ENCODE measurements around the gene TGM3. TPM values are rescaled to one million over a fixed set of nuclear protein-coding genes. Genes with fewer than 3 reads are reported as not detected.

The TGM3 gene
- total and polyA plus RNA-seq, 2 of the 4 experiments (the other 2 are of a cell fraction), result not detected

DNA sequence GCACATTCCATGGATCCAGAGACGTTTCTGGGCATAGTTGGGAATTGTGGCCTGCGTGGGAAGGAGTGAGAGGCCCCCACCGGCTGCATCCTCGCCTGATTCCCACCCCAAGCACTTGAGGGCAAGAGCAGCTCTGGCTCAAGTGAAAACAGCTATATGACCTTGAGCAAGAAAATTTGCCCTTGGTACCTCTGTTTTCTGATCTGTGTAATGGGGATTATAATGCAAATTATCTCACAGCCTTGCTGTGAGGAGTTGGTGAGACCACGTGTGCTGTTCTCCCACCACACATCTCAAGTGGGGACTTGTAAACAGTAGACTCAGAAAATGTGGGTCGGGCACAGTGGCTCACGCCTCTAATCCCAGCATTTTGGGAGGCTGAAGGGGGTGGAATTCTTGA lies 85.5 kb downstream of the TGM3 start:
- Histone ChIP-seq H3K4me3 (ENCODE audit: insufficient read depth, low read depth, low read length) (no peak overlapping the region), H3K14ac (replicated peaks; ENCODE audit: low read depth, low read length) (no peak overlapping the region), H3K4me2 (ENCODE audit: low read depth, low read length) (no peak overlapping the region), H3K27ac (ENCODE audit: insufficient read depth, low read length) (no peak overlapping the region), H4K5ac (ENCODE audit: low read depth, low read length) (no peak overlapping the region), H3K27me3 (ENCODE audit: control insufficient read depth, insufficient read depth, low read length) (no peaks in the 10 kb centered on the region), H2AFZ (replicated peaks; ENCODE audit: low read length, poor library complexity) (no peak overlapping the region), H2AK5ac (ENCODE audit: low read depth, low read length) (no peak overlapping the region), H4K8ac (ENCODE audit: low read depth in 2 of 2, low read length in 2 of 2) (no peak overlapping the region), H3K9ac (ENCODE audit: low read depth, low read length) (no peak overlapping the region), H2BK20ac (ENCODE audit: low read depth, low read length) (no peak overlapping the region), H2BK15ac (ENCODE audit: low read depth, low read length) (no peak overlapping the region), H4K20me1 (ENCODE audit: insufficient read depth, low read length) (no peaks in the 10 kb centered on the region), H2BK5ac (ENCODE audit: low read depth, low read length, poor library complexity, severe bottlenecking) (no peak overlapping the region), H3K79me1 (ENCODE audit: low read depth in 1 of 2, low read length in 2 of 2) (no peaks in the 10 kb centered on the region), H2AK9ac (replicated peaks; ENCODE audit: low read depth, low read length, poor library complexity) (no peak overlapping the region), H3K9me3 (ENCODE audit: control insufficient read depth, insufficient read depth, low read length) (no peaks in the 10 kb centered on the region), H3K9me1 (ENCODE audit: insufficient read depth, low read length) (no peaks in the 10 kb centered on the region), H2BK120ac (ENCODE audit: low read depth, low read length) (no peak overlapping the region), H4K91ac (ENCODE audit: insufficient read depth, low read depth, low read length) (no peak overlapping the region), H3K56ac (ENCODE audit: extremely low read depth, insufficient read depth, low read length) (no peak overlapping the region), H3K23ac (ENCODE audit: low read depth, low read length) (no peak overlapping the region), H3K4ac (ENCODE audit: low read depth, low read length) (no peak overlapping the region), H3K18ac (ENCODE audit: low read depth, low read length) (no peak overlapping the region), H3K4me1 (ENCODE audit: control insufficient read depth, insufficient read depth, low read length) (no peaks in the 10 kb centered on the region), H3K36me3 (ENCODE audit: control insufficient read depth, insufficient read depth, low read length) (no peaks in the 10 kb centered on the region)
- CTCF ChIA-PET, result no interaction called here
- no peak for DNase-seq
- dilution Hi-C loops (cut with HindIII; ENCODE audit: low sequenced_read_pairs, unreplicated experiment), result no loop called here
- ATAC-seq (ENCODE audit: low read depth), result no peak
- in situ Hi-C loops (cut with MboI; ENCODE audit: low sequenced_read_pairs), result no loop called here
- TF ChIP-seq RCOR1 (IDR thresholded peaks at IDR 0.05; ENCODE audit: insufficient replicate concordance, low read length), result no peak
- WGBS, 2 experiments (ENCODE audit: extremely low coverage in 2 of 2, insufficient read length in 1 of 2), result no CpG with 5 or more reads among the region's 7 CpGs
- BruUV-seq (replicated peaks), result no TSS peak
- POLR2A ChIA-PET (ENCODE audit: unreplicated experiment), result no interaction called here
- intact Hi-C loops (cut with micrococcal nuclease), result no loop called here
